GM21786 (cell line): ENCODE data around the gene CLINT1.
"Not testable (repeated sequence)": the region's sequence is repeated elsewhere in the genome, so short reads cannot be mapped to it uniquely, and the experiment has no call there.

Source experiments
- ATAC-seq: cut with Tn5 transposase; IDR thresholded peaks from one replicate; pipeline ENCODE4 v1.9.1; 2021; ENCODE audit not compliant: unreplicated experiment

Gene CLINT1

DNA sequence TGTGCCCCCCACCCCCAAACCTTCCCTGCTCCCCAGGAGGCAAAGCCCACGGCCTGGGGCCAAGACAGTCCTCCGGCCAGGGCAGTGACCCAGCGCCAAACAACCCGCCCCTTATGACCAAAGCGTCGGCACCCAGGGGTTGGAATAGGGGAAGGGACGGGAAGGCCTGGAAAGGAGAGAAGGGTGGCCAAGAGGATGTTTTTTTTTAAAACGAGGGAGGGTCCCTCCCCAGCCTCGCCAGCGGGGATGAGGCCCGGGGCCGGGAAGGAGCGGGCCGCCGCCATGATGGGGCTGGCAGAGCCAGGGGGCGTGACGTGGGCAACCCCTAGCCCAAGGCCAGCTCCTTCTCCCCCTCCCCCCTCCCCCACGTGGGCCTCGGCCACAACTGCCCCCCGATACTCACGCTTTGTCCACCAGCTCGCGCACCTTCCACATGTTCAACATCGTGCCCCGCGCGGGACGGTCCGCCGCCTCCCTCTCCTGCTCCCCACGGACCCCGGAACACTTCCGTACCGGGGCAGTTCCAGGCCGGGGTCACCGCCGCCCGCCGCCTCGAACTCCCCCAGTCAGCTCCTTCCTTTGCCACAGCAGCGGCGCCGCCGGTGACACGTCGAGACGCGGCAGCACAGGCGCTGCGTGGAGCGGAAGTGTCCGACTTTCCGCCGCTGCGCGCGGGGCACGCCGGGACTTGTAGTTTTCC, at the start of gene CLINT1:
Gene CLINT1 (minus strand): TSS at position 619 of the 700 bp plus-strand sequence. CDS start 175 bp downstream, at position 444.
- peak; percentile 40 for ATAC-seq

GRCh38 chr5:157908459-157908858, 49.5 kb upstream of the CLINT1 start:
- no peak for ATAC-seq

- ATAC-seq, result no peak
Measured at GRCh38 chr5:157907479-157907878, 48.5 kb upstream of the CLINT1 start.

DNA sequence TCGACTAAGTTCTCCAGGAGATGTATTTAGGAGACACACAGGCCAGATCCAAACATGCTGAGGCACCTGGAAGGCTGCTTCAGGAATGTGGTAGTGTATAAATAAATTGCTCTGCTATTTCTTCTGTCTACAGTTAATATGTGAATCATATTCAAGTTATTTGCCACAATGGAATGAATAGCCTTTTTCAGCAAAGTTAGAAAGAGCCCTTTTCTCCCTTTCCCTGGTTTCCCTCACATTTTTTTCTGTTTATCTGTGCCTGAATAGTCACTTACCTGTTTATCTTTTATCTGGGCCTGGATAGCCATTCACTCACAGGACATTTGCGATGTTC, 44.1 kb upstream of the CLINT1 start:
- ATAC-seq, result no peak

DNA sequence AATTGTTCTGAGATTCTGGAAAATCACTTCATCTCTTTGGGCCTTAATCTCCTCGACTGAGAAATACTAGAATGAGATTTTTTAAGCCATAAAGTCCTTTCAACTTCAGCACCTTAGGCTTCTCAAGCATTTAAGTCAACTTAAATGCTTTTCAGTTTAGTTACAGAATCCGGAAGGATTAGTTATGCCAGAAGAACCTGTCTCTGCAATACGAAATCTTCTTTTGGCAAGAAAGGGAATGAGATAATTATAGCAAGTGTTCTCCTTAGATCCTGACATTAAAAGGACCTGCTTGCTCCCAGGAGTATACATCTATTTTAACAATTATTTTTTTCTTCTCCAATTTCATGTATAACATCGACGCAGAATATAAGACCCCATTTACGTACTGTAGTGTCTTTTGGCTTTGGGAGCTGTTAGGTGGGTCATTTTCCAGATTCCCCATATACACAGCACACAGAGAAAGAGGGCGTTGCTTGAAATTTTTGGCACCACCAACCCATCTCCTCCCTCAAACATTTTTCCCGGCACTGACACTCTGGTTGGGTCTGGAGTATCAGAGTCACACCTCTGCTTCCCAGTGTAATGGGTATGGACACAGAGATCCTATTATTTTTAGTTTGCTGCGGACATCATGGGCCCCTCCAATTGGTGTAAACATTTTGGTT, 43.6 kb upstream of the CLINT1 start:
- no peak for ATAC-seq

GRCh38 chr5:157900644-157901043, 41.7 kb upstream of the CLINT1 start:
- ATAC-seq, result peak; percentile 56

DNA sequence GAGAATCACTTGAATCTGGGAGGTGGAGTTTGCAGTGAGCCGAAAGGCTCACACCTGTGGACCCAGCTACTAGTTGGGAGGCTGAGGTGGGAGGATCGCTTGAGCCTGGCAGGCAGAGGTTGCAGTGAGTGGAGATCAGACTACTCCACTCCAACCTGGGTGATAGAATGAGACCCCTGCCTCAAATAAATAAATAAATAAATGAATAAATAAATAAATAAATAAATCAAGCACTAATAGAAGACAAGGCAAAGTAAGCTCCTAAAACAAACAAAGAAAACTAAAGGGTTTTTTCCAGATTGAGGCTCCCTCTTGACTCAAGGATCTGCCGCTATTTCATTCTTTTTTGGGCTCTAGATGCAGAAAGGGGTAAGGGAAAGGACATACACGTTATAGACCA, 34.7 kb upstream of the CLINT1 start:
- no peak for ATAC-seq

DNA sequence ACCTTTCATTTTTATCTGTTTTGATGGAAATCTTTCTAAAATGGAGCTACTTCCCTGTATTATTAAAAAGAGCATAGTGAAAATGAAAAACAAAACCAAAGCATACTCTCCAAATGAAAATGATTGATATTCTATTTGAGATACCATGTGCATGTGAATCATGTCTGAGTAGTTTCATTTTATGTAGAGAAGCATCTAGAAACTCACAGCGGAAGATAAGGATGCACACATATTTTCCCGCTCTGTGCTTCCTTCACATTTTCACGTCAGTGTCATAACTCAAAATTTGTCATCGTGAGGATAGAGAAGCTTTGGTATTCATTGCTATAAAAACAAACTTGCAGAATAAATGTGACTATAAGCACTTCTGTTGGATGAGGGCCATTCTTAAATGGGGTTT, 34.0 kb upstream of the CLINT1 start:
- ATAC-seq, result no peak

DNA sequence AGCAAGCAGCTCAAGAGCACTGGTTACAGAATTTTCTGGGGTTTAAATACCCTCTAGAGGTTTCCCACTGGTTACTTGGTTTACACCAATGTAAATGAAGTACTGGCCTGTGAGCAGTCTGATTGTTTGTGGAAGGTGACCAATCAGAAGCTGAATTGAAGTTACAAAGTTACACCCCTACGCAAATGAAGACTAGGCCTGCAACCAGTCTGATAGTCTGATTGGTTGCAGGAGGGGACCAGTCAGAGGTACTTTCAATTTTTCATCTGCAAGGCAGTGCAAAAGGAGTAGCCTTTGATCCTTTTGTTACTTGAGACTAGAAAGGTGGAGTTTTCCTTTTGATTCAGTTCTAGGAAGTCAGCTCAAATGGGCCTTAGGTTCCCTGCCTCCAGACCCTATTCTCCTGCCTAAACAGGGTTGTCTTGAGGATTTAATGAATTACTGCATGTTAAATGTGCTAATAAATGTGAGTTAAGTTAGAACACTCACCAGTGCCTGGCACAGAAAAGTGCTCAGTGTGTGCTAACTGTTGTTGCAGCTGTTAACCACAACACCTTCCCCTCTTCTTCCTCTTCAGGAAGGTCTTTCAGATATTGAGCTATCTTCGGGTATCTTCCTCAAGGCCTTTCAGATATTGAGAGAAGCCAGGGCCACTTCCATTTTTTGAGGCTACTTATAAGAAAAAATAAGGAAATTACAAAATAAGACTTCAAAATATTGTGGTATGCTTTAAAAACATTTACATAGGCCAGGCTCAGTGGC, 32.1 kb upstream of the CLINT1 start:
- no peak for ATAC-seq

- ATAC-seq, result no peak
Measured at GRCh38 chr5:157888814-157889532, 30.0 kb upstream of the CLINT1 start.

DNA sequence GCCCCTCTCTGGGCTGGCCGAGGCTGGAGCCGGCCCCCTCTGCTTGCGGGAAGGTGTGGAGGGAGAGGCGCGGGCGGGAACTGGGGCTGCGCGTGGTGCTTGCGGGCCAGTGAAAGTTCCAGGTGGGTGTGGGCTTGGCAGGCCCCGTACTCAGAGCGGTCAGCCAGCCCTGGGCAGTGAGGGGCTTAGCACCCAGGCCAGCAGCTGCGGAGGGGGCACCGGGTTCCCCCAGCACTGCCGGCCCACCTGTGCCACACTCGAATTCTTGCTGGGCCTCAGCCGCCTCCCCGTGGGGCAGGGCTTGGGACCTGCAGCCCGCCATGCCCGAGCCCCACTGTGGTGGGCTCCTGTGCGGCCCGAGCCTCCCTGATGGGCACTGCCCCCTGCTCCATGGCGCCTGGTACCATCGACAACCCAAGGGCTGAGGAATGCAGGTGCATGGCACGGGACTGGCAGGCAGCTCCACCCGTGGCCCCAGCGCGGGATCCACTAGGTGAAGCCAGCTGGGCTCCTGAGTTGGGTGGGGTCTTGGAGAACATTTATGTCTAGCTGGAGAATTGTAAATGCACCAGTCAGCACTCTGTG, 27.9 kb upstream of the CLINT1 start:
- ATAC-seq, result no peak

DNA sequence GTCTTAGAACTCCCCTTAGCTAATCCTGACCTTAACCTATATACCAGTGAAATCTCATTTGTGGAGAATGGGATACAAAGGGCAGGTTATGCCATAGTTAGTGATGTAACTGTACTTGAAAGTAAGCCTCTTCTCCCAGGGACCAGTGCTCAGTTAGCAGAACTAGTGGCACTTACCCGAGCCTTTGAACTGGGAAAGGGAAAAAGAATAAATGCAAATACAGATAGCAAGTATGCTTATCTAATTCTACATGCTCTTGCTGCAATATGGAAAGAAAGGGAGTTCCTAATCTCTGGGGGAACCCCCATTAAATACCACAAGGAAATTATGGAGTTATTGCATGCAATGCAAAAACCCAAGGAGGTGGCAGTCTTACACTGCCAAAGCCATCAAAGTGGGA, 26.1 kb upstream of the CLINT1 start:
- ATAC-seq, result not testable (repeated sequence)

- ATAC-seq, result not testable (repeated sequence)
Measured at GRCh38 chr5:157881498-157881897, 22.6 kb upstream of the CLINT1 start.

GRCh38 chr5:157877821-157878220, 18.9 kb upstream of the CLINT1 start:
- ATAC-seq, result no peak

GRCh38 chr5:157874861-157875260, 15.9 kb upstream of the CLINT1 start:
- ATAC-seq, result no peak

- no peak for ATAC-seq
Measured at GRCh38 chr5:157870837-157871834, 12.2 kb upstream of the CLINT1 start.

DNA sequence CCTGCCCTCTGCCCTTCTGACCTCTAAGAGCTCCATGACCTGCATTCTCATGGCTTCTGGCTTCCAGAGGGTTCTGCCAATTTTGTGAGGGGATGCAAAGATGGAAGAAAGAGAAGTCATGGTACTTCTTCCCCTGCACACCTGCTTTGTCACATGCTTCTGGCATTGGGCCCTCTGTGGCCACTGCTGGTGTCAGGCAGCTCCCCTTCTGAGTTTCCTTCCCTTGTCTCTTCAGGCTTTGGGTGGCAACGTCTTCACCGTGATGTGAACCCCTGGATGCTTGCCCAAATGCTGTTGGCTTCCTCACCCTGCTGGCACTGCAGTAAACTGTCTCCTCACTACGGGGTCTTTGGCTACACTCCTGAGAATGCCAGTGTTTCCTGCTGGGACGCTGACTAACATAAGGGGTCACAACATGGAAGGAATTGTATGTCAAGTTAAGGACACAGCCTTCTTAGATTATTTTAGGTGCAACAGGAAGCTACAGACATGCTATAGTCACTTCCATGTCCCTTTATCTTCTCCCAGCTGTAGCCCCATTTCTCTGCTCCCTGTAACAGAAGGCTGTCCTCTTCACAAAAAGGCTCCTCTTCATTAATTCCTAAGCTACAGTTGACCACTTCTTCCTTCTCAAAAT, 8.9 kb upstream of the CLINT1 start:
- ATAC-seq, result no peak

GRCh38 chr5:157866536-157866935, 7.6 kb upstream of the CLINT1 start:
- ATAC-seq, result no peak

GRCh38 chr5:157865781-157866180, 6.8 kb upstream of the CLINT1 start:
- ATAC-seq, result no peak
